Ovary (tissue), 9 donors: ENCODE measurements around the gene DNAJC27. TPM values are rescaled to one million over a fixed set of nuclear protein-coding genes. Genes with fewer than 3 reads are reported as not detected.

Experiments used
- DNase-seq, 5 donors: peaks; one replicate each; pipeline ENCODE4 v3.0.0-alpha.2; 2019 to 2020
- H3K27ac ChIP-seq, 2 donors: fragments of 200-600 bp; one replicate each; pipeline versions ENCODE4 v1.5.1 to v1.8.0; 2019 to 2022
- H3K27me3 ChIP-seq: fragments of 200-600 bp; one replicate; pipeline ENCODE4 v1.8.0; 2022
- H3K36me3 ChIP-seq: fragments of 200-600 bp; sonication (generic); one replicate; pipeline ENCODE4 v1.5.1; 2019
- H3K4me1 ChIP-seq: one replicate; pipeline ENCODE4 v1.8.1; 2013; ENCODE audit warnings: mild to moderate bottlenecking, moderate library complexity; ENCODE audit not compliant: insufficient read depth
- H3K4me3 ChIP-seq: fragments of 200-600 bp; sonication (generic); one replicate; pipeline ENCODE4 v1.5.1; 2017
- H3K9me3 ChIP-seq, 2 donors: fragments of 200-600 bp in 1 of 2; sonication (generic) in 1 of 2; one replicate each; pipeline versions ENCODE4 v1.5.1 to v1.8.1; 2013 to 2019; ENCODE audit warnings: mild to moderate bottlenecking in 1 of 2, moderate library complexity in 1 of 2
- CTCF ChIP-seq, 3 donors: fragments of 450-650 bp in 2 of 3; fragments of 200-600 bp in 1 of 3; IDR thresholded peaks; one replicate each; pipeline versions ENCODE4 v1.5.1 to v1.8.0; 2016 to 2022; ENCODE audit warnings: antibody characterized with exemption in 3 of 3, mild to moderate bottlenecking in 1 of 3
- EP300 ChIP-seq: sonication (generic); formaldehyde crosslinking; IDR thresholded peaks from one replicate; pipeline ENCODE4 v1.6.1; 2017; ENCODE audit warnings: antibody characterized with exemption
- POLR2A ChIP-seq: fragments of 450-650 bp; IDR thresholded peaks from one replicate; pipeline ENCODE4 v1.6.1; 2017; ENCODE audit warnings: antibody characterized with exemption, mild to moderate bottlenecking, moderate library complexity
- WGBS, 3 donors: extraction: QIAGEN DNeasy Blood & Tissue Kit in 1 of 3; methylation state at CpG; one replicate each; pipeline versions ENCODE4 v1.1.5 to v1.1.7; 2013 to 2017; 5-methylcytosine and 5-hydroxymethylcytosine counted together
- intact Hi-C, 4 donors: fragments of 100-400 bp; cut with DNase I; formaldehyde crosslinking; loops; one replicate each; pipeline versions ENCODE4 v1.11.0 to v1.15.1; 2022 to 2023
- polyA plus RNA-seq, 2 donors: library from polyadenylated mRNA; stranded (reverse); fragments of 200-250 nt in 1 of 2; fragments of 350-450 nt in 1 of 2; fragmentation: Illumina TruSeq in 1 of 2; extraction: RNeasy Lipid Tissue Mini Kit (QIAGEN cat#74804) in 1 of 2; gene quantifications; one replicate each; pipeline ENCODE4 v1.2.3, GENCODE V29; 2013 to 2014
- total RNA-seq, 7 donors: library from RNA; depleted of rRNA in 2 of 7; stranded (reverse); fragments of >200 nt in 2 of 7; fragmentation: NEBNext Ultra II Directional in 3 of 7; extraction: Animal tissue kit (Norgen Biotek cat#: 25700) in 3 of 7; gene quantifications; one replicate each; pipeline versions ENCODE4 v1.1.0 to v1.2.4, GENCODE V29; 2016 to 2023
- donor health status: DM: no; HTN: no; CAD: no; lungs with moderate emphysema.
- donor health status: DM: no; HTN: no; CAD: no.
- donor health status: Bipolar disorder and iron deficiency.
- donor health status: DM: yes; HTN: yes; CAD: no.
- donor health status: DM: no; HTN: no; CAD: no.
- donor health status: DM: yes; HTN: yes; CAD: no.

DNAJC27 gene
- total and polyA plus RNA-seq, 9 donors = 6.0 to 17.6 (median 12.9) TPM

- H3K4me1 ChIP-seq = no peaks in the 10 kb centered on the region
- H3K4me3 ChIP-seq = no peak overlapping the region
- no peaks in the 10 kb centered on the region for H3K9me3 ChIP-seq
- no peaks in the 10 kb centered on the region for H3K36me3 ChIP-seq
- intact Hi-C loops = loop anchor here in 1 of 4 donors (5.0 kb wide), 1 partner anchor 114 kb away; no protein-coding TSS in a partner anchor
- peak in 1 of 5 donors; percentile 22 for DNase-seq
- H3K27ac ChIP-seq = no peak overlapping the region
- no peak for TF ChIP-seq POLR2A
- no peak for TF ChIP-seq EP300
- no peak for TF ChIP-seq CTCF (IDR thresholded peaks at IDR 0.05)
- WGBS, 3 donors = 88 to 92% (median 89%) methylated on average over 8 of the region's 8 CpGs
- H3K27me3 ChIP-seq = no peaks in the 10 kb centered on the region
Measured at GRCh38 chr2:24908461-24908901, 63.3 kb downstream of the DNAJC27 start.

GRCh38 chr2:24907116-24907515, 64.6 kb downstream of the DNAJC27 start:
- no peaks in the 10 kb centered on the region for H3K27me3 ChIP-seq
- H3K9me3 ChIP-seq = no peaks in the 10 kb centered on the region
- DNase-seq = peak in 1 of 5 donors; percentile 7
- no peaks in the 10 kb centered on the region for H3K36me3 ChIP-seq
- TF ChIP-seq EP300 = no peak
- TF ChIP-seq CTCF (IDR thresholded peaks at IDR 0.05) = no peak
- TF ChIP-seq POLR2A = no peak
- H3K27ac ChIP-seq = no peak overlapping the region
- no peaks in the 10 kb centered on the region for H3K4me1 ChIP-seq
- intact Hi-C loops = loop anchor here in 1 of 4 donors (5.0 kb wide), 1 partner anchor 115 kb away; no protein-coding TSS in a partner anchor
- WGBS, 3 donors = 87 to 91% (median 89%) methylated on average over 5 of the region's 5 CpGs
- no peak overlapping the region for H3K4me3 ChIP-seq

GRCh38 chr2:24906466-24906865, 65.3 kb downstream of the DNAJC27 start:
- Histone ChIP-seq H3K27ac (no peak overlapping the region), H3K36me3 (no peaks in the 10 kb centered on the region), H3K4me1 (no peaks in the 10 kb centered on the region), H3K27me3 (no peaks in the 10 kb centered on the region), H3K4me3 (no peak overlapping the region), H3K9me3 (no peaks in the 10 kb centered on the region)
- peak in 1 of 5 donors; percentile 21 for DNase-seq
- WGBS, 3 donors = 90 to 93% (median 91%) methylated on average over 6 of the region's 6 CpGs
- TF ChIP-seq EP300 (no peak), CTCF (IDR thresholded peaks at IDR 0.05) (no peak), POLR2A (no peak)
- intact Hi-C loops = loop anchor here in 1 of 4 donors (5.0 kb wide), 1 partner anchor 116 kb away; no protein-coding TSS in a partner anchor

- Histone ChIP-seq H3K36me3 (no peaks in the 10 kb centered on the region), H3K27ac (no peak overlapping the region), H3K9me3 (no peaks in the 10 kb centered on the region), H3K4me1 (peaks cover 2% of the 10 kb centered on the region), H3K27me3 (no peaks in the 10 kb centered on the region), H3K4me3 (no peak overlapping the region)
- no peak for DNase-seq
- intact Hi-C loops = no loop called here
- TF ChIP-seq CTCF (IDR thresholded peaks at IDR 0.05) (no peak), POLR2A (no peak), EP300 (no peak)
- 91 to 95% (median 91%) methylated on average over 23 of the region's 23 CpGs for WGBS, 3 donors
Measured at GRCh38 chr2:24903161-24904103, 68.3 kb downstream of the DNAJC27 start.
